Measurements from ENCODE around the gene PEPD. TPM values are rescaled to one million over a fixed set of nuclear protein-coding genes. Genes with fewer than 3 reads are reported as not detected.

The PEPD gene
- total RNA-seq, 1 experiment from 2014 or later, result 83.1 TPM

DNA sequence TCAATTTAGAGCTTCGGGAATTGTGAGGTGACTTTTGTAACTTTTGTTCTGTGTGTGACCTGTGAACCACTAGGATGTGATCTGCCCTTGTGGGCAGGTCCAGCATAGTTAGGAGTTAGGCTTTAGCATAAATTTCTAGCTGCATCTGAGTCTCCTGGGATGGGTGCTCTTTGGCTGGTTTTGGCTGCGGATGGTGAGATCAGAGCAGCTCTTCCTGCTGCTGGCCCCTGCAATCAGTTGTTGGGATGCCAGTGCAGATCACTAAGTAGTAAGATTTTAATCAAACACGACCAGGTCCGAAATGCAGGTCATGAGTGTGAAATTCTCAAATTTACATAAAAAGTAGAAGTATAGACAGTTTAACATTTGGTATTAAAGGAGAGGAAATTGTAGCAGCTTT lies 139.6 kb downstream of the PEPD start (continued):
- TF ChIP-seq, protein P1, sequence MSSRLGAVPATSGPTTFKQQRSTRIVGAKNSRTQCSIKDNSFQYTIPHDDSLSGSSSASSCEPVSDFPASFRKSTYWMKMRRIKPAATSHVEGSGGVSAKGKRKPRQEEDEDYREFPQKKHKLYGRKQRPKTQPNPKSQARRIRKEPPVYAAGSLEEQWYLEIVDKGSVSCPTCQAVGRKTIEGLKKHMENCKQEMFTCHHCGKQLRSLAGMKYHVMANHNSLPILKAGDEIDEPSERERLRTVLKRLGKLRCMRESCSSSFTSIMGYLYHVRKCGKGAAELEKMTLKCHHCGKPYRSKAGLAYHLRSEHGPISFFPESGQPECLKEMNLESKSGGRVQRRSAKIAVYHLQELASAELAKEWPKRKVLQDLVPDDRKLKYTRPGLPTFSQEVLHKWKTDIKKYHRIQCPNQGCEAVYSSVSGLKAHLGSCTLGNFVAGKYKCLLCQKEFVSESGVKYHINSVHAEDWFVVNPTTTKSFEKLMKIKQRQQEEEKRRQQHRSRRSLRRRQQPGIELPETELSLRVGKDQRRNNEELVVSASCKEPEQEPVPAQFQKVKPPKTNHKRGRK (CRISPR knock-in tag; IDR thresholded peaks at IDR 0.05; ENCODE audit: borderline replicate concordance), result no peak
- TF ChIP-seq TEAD4 (CRISPR knock-in tag; IDR thresholded peaks at IDR 0.05), result no peak
- TF ChIP-seq ZNF263 (CRISPR knock-in tag; IDR thresholded peaks at IDR 0.05; ENCODE audit: low read depth), result no peak
- TF ChIP-seq, protein P2, sequence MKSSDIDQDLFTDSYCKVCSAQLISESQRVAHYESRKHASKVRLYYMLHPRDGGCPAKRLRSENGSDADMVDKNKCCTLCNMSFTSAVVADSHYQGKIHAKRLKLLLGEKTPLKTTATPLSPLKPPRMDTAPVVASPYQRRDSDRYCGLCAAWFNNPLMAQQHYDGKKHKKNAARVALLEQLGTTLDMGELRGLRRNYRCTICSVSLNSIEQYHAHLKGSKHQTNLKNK (CRISPR knock-in tag; IDR thresholded peaks at IDR 0.05), result no peak
- TF ChIP-seq, protein P3, sequence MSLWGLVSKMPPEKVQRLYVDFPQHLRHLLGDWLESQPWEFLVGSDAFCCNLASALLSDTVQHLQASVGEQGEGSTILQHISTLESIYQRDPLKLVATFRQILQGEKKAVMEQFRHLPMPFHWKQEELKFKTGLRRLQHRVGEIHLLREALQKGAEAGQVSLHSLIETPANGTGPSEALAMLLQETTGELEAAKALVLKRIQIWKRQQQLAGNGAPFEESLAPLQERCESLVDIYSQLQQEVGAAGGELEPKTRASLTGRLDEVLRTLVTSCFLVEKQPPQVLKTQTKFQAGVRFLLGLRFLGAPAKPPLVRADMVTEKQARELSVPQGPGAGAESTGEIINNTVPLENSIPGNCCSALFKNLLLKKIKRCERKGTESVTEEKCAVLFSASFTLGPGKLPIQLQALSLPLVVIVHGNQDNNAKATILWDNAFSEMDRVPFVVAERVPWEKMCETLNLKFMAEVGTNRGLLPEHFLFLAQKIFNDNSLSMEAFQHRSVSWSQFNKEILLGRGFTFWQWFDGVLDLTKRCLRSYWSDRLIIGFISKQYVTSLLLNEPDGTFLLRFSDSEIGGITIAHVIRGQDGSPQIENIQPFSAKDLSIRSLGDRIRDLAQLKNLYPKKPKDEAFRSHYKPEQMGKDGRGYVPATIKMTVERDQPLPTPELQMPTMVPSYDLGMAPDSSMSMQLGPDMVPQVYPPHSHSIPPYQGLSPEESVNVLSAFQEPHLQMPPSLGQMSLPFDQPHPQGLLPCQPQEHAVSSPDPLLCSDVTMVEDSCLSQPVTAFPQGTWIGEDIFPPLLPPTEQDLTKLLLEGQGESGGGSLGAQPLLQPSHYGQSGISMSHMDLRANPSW (CRISPR knock-in tag; conservative IDR thresholded peaks at IDR 0.05; ENCODE audit: low read depth), result no peak
- TF ChIP-seq, protein P4, sequence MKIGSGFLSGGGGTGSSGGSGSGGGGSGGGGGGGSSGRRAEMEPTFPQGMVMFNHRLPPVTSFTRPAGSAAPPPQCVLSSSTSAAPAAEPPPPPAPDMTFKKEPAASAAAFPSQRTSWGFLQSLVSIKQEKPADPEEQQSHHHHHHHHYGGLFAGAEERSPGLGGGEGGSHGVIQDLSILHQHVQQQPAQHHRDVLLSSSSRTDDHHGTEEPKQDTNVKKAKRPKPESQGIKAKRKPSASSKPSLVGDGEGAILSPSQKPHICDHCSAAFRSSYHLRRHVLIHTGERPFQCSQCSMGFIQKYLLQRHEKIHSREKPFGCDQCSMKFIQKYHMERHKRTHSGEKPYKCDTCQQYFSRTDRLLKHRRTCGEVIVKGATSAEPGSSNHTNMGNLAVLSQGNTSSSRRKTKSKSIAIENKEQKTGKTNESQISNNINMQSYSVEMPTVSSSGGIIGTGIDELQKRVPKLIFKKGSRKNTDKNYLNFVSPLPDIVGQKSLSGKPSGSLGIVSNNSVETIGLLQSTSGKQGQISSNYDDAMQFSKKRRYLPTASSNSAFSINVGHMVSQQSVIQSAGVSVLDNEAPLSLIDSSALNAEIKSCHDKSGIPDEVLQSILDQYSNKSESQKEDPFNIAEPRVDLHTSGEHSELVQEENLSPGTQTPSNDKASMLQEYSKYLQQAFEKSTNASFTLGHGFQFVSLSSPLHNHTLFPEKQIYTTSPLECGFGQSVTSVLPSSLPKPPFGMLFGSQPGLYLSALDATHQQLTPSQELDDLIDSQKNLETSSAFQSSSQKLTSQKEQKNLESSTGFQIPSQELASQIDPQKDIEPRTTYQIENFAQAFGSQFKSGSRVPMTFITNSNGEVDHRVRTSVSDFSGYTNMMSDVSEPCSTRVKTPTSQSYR (CRISPR knock-in tag; IDR thresholded peaks at IDR 0.05), result no peak

DNA sequence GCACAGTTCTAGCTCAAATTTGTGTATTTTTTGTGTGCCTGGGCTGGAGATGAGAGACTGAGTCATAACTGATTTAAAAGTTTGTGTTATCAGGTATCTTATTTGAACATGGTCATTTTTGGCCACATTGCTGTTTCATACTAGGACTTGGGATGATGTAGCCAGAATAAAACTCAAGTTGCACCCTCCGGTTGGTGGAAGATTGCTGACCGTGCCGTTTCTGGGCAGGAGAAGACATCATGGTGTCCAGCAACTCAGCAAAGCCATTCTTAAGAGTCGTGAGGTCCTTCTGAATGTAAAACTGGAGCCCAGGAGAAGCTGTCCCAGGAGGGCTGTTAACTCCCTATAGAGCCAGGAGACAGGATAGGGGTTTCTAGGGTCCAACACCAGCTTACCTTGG lies 140.5 kb downstream of the PEPD start:
- TF ChIP-seq, protein P5, sequence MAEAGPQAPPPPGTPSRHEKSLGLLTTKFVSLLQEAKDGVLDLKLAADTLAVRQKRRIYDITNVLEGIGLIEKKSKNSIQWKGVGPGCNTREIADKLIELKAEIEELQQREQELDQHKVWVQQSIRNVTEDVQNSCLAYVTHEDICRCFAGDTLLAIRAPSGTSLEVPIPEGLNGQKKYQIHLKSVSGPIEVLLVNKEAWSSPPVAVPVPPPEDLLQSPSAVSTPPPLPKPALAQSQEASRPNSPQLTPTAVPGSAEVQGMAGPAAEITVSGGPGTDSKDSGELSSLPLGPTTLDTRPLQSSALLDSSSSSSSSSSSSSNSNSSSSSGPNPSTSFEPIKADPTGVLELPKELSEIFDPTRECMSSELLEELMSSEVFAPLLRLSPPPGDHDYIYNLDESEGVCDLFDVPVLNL (CRISPR knock-in tag; IDR thresholded peaks at IDR 0.05; ENCODE audit: borderline replicate concordance, low read depth), result no peak
- no peak for TF ChIP-seq ZBTB21 (CRISPR knock-in tag; IDR thresholded peaks at IDR 0.05; ENCODE audit: borderline replicate concordance)
- TF ChIP-seq ZNF232 (CRISPR knock-in tag; IDR thresholded peaks at IDR 0.05), result no peak
- TF ChIP-seq EMX1 (CRISPR knock-in tag; IDR thresholded peaks at IDR 0.05), result no peak
- no peak for TF ChIP-seq RELA (CRISPR knock-in tag; IDR thresholded peaks at IDR 0.05; ENCODE audit: borderline replicate concordance)
- TF ChIP-seq, protein P6, sequence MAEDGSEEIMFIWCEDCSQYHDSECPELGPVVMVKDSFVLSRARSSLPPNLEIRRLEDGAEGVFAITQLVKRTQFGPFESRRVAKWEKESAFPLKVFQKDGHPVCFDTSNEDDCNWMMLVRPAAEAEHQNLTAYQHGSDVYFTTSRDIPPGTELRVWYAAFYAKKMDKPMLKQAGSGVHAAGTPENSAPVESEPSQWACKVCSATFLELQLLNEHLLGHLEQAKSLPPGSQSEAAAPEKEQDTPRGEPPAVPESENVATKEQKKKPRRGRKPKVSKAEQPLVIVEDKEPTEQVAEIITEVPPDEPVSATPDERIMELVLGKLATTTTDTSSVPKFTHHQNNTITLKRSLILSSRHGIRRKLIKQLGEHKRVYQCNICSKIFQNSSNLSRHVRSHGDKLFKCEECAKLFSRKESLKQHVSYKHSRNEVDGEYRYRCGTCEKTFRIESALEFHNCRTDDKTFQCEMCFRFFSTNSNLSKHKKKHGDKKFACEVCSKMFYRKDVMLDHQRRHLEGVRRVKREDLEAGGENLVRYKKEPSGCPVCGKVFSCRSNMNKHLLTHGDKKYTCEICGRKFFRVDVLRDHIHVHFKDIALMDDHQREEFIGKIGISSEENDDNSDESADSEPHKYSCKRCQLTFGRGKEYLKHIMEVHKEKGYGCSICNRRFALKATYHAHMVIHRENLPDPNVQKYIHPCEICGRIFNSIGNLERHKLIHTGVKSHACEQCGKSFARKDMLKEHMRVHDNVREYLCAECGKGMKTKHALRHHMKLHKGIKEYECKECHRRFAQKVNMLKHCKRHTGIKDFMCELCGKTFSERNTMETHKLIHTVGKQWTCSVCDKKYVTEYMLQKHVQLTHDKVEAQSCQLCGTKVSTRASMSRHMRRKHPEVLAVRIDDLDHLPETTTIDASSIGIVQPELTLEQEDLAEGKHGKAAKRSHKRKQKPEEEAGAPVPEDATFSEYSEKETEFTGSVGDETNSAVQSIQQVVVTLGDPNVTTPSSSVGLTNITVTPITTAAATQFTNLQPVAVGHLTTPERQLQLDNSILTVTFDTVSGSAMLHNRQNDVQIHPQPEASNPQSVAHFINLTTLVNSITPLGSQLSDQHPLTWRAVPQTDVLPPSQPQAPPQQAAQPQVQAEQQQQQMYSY (CRISPR knock-in tag; IDR thresholded peaks at IDR 0.05), result no peak
- TF ChIP-seq, protein P7, sequence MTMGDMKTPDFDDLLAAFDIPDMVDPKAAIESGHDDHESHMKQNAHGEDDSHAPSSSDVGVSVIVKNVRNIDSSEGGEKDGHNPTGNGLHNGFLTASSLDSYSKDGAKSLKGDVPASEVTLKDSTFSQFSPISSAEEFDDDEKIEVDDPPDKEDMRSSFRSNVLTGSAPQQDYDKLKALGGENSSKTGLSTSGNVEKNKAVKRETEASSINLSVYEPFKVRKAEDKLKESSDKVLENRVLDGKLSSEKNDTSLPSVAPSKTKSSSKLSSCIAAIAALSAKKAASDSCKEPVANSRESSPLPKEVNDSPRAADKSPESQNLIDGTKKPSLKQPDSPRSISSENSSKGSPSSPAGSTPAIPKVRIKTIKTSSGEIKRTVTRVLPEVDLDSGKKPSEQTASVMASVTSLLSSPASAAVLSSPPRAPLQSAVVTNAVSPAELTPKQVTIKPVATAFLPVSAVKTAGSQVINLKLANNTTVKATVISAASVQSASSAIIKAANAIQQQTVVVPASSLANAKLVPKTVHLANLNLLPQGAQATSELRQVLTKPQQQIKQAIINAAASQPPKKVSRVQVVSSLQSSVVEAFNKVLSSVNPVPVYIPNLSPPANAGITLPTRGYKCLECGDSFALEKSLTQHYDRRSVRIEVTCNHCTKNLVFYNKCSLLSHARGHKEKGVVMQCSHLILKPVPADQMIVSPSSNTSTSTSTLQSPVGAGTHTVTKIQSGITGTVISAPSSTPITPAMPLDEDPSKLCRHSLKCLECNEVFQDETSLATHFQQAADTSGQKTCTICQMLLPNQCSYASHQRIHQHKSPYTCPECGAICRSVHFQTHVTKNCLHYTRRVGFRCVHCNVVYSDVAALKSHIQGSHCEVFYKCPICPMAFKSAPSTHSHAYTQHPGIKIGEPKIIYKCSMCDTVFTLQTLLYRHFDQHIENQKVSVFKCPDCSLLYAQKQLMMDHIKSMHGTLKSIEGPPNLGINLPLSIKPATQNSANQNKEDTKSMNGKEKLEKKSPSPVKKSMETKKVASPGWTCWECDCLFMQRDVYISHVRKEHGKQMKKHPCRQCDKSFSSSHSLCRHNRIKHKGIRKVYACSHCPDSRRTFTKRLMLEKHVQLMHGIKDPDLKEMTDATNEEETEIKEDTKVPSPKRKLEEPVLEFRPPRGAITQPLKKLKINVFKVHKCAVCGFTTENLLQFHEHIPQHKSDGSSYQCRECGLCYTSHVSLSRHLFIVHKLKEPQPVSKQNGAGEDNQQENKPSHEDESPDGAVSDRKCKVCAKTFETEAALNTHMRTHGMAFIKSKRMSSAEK (CRISPR knock-in tag; IDR thresholded peaks at IDR 0.05; ENCODE audit: borderline replicate concordance), result no peak
- TF ChIP-seq, protein P8, sequence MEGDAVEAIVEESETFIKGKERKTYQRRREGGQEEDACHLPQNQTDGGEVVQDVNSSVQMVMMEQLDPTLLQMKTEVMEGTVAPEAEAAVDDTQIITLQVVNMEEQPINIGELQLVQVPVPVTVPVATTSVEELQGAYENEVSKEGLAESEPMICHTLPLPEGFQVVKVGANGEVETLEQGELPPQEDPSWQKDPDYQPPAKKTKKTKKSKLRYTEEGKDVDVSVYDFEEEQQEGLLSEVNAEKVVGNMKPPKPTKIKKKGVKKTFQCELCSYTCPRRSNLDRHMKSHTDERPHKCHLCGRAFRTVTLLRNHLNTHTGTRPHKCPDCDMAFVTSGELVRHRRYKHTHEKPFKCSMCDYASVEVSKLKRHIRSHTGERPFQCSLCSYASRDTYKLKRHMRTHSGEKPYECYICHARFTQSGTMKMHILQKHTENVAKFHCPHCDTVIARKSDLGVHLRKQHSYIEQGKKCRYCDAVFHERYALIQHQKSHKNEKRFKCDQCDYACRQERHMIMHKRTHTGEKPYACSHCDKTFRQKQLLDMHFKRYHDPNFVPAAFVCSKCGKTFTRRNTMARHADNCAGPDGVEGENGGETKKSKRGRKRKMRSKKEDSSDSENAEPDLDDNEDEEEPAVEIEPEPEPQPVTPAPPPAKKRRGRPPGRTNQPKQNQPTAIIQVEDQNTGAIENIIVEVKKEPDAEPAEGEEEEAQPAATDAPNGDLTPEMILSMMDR (IDR thresholded peaks at IDR 0.05), result no peak
- no peak for TF ChIP-seq GRHL2 (CRISPR knock-in tag; IDR thresholded peaks at IDR 0.05; ENCODE audit: insufficient replicate concordance, severe bottlenecking)
- TF ChIP-seq, protein P2 (CRISPR knock-in tag; IDR thresholded peaks at IDR 0.05), result no peak
- CTCF ChIA-PET, result interaction anchor here (0.8 to 1.6 kb wide), 9 partner anchors 14 to 397 kb away, joined by 3 to 9 read pairs (median 4); no protein-coding TSS in a partner anchor
- Mint-ChIP-seq H3K27me3 (ENCODE audit: low read depth) (no peaks in the 10 kb centered on the region), H3K4me1 (peaks cover 49% of the 10 kb centered on the region), H3K36me3 (peaks cover 10% of the 10 kb centered on the region; the same call in 1 of the 2 replicates), H3K4me3 (no peak overlapping the region), H3K9me3 (no peaks in the 10 kb centered on the region), H3K27ac (peak overlapping the region; percentile 85; the same call in 1 of the 2 replicates)
- POLR2A ChIA-PET, result no interaction called here
- ATAC-seq (no peak), DNase-seq (ENCODE audit: low spot score) (no peak)

Data from WTC11 (cell line).